ENCODE results near the gene PIGK.
"Not testable (repeated sequence)": the region's sequence is repeated elsewhere in the genome, so short reads cannot be mapped to it uniquely, and the experiment has no call there.

PIGK gene

GRCh38 chr1:77197351-77197750 is 21.9 kb downstream of the PIGK start:
- no peak for DNase-seq (ENCODE audit: low read depth, low spot score)

GRCh38 chr1:77193951-77194350 is 25.3 kb downstream of the PIGK start:
- peak; percentile 3 for DNase-seq (ENCODE audit: low read depth, low spot score)

- DNase-seq (ENCODE audit: low read depth, low spot score), result no peak
These were observed 30.5 kb downstream of the PIGK start for GRCh38 chr1:77188770-77189169.

GRCh38 chr1:77186907-77187306 is 32.3 kb downstream of the PIGK start:
- DNase-seq (ENCODE audit: low read depth, low spot score), result not testable (repeated sequence)

- no peak for DNase-seq (ENCODE audit: low read depth, low spot score)
These were observed 37.1 kb downstream of the PIGK start for GRCh38 chr1:77182083-77182482.

GRCh38 chr1:77179632-77180031 is 39.6 kb downstream of the PIGK start:
- DNase-seq (ENCODE audit: low read depth, low spot score), result no peak

GRCh38 chr1:77175230-77175844 is 43.9 kb downstream of the PIGK start:
- peak; percentile 5 for DNase-seq (ENCODE audit: low read depth, low spot score)

- peak; percentile 3 for DNase-seq (ENCODE audit: low read depth, low spot score)
These were observed 48.5 kb downstream of the PIGK start for GRCh38 chr1:77170687-77171086.

- DNase-seq (ENCODE audit: low read depth, low spot score), result no peak
These were observed 50.9 kb downstream of the PIGK start for GRCh38 chr1:77168358-77168757.

- no peak for DNase-seq (ENCODE audit: low read depth, low spot score)
These were observed 54.7 kb downstream of the PIGK start for GRCh38 chr1:77164434-77164944.

GRCh38 chr1:77159706-77160105 is 59.5 kb downstream of the PIGK start:
- DNase-seq (ENCODE audit: low read depth, low spot score), result not testable (repeated sequence)

GRCh38 chr1:77156214-77156613 is 63.0 kb downstream of the PIGK start:
- DNase-seq (ENCODE audit: low read depth, low spot score), result no peak

- no peak for DNase-seq (ENCODE audit: low read depth, low spot score)
These were observed 73.0 kb downstream of the PIGK start for GRCh38 chr1:77146270-77146669.

GRCh38 chr1:77143529-77144121 is 75.6 kb downstream of the PIGK start:
- DNase-seq (ENCODE audit: low read depth, low spot score), result peak; percentile 10

- no peak for DNase-seq (ENCODE audit: low read depth, low spot score)
These were observed 79.8 kb downstream of the PIGK start for GRCh38 chr1:77139389-77139788.

GRCh38 chr1:77134359-77134758 is 84.9 kb downstream of the PIGK start:
- DNase-seq (ENCODE audit: low read depth, low spot score), result peak; percentile 7

- DNase-seq (ENCODE audit: low read depth, low spot score), result no peak
These were observed 85.4 kb downstream of the PIGK start for GRCh38 chr1:77133731-77134358.

GRCh38 chr1:77126307-77126706 is 92.9 kb downstream of the PIGK start:
- DNase-seq (ENCODE audit: low read depth, low spot score), result peak; percentile 82

- no peak for DNase-seq (ENCODE audit: low read depth, low spot score)
These were observed 97.7 kb downstream of the PIGK start for GRCh38 chr1:77121503-77121902.

- peak; percentile 84 for DNase-seq (ENCODE audit: low read depth, low spot score)
These were observed 98.3 kb downstream of the PIGK start for GRCh38 chr1:77120950-77121349.

GRCh38 chr1:77118712-77119111 is 100.5 kb downstream of the PIGK start:
- no peak for DNase-seq (ENCODE audit: low read depth, low spot score)

GRCh38 chr1:77104672-77105071 is 114.6 kb downstream of the PIGK start:
- no peak for DNase-seq (ENCODE audit: low read depth, low spot score)

- no peak for DNase-seq (ENCODE audit: low read depth, low spot score)
These were observed 115.7 kb downstream of the PIGK start for GRCh38 chr1:77103486-77103885.
